Parathyroid adenoma (tissue), 2 donors: Measurements from ENCODE around the gene TWF1.

ENCODE experiments used
- H2AFZ ChIP-seq: fragments of 300-600 bp; sonication (generic); one replicate; pipeline ENCODE4 v1.7.0; 2017; ENCODE audit warnings: antibody characterized with exemption, mild to moderate bottlenecking
- H3K27ac ChIP-seq: fragments of 300-600 bp; sonication (generic); one replicate; pipeline ENCODE4 v1.7.0; 2017
- H3K27me3 ChIP-seq: fragments of 300-600 bp; sonication (generic); one replicate; pipeline ENCODE4 v1.7.0; 2017; ENCODE audit warnings: low read length; ENCODE audit not compliant: control insufficient read depth, insufficient read depth
- H3K36me3 ChIP-seq: fragments of 300-600 bp; sonication (generic); one replicate; pipeline ENCODE4 v1.7.0; 2017; ENCODE audit warnings: low read length; ENCODE audit not compliant: control insufficient read depth, insufficient read depth
- H3K4me1 ChIP-seq: fragments of 300-600 bp; sonication (generic); one replicate; pipeline ENCODE4 v1.7.0; 2017; ENCODE audit warnings: control low read depth
- H3K4me2 ChIP-seq: fragments of 300-600 bp; sonication (generic); one replicate; pipeline ENCODE4 v1.7.0; 2017; ENCODE audit warnings: low read length
- H3K4me3 ChIP-seq: fragments of 300-600 bp; sonication (generic); one replicate; pipeline ENCODE4 v1.7.0; 2017; ENCODE audit warnings: low read depth, low read length
- H3K79me2 ChIP-seq: fragments of 300-600 bp; sonication (generic); one replicate; pipeline ENCODE4 v1.7.0; 2017; ENCODE audit warnings: control low read depth
- H3K9ac ChIP-seq: fragments of 300-600 bp; sonication (generic); one replicate; pipeline ENCODE4 v1.7.0; 2017; ENCODE audit warnings: mild to moderate bottlenecking
- H3K9me3 ChIP-seq: fragments of 300-600 bp; sonication (generic); one replicate; pipeline ENCODE4 v1.7.0; 2017; ENCODE audit warnings: low read length; ENCODE audit not compliant: control insufficient read depth
- TF ChIP-seq, protein P1 (sequence below): fragments of 300-600 bp; sonication (generic); IDR thresholded peaks from one replicate; pipeline ENCODE4 v1.7.0; 2017; ENCODE audit warnings: antibody characterized with exemption, mild to moderate bottlenecking
- donor health status: primary hyperparathyroidism.

The TWF1 gene

DNA sequence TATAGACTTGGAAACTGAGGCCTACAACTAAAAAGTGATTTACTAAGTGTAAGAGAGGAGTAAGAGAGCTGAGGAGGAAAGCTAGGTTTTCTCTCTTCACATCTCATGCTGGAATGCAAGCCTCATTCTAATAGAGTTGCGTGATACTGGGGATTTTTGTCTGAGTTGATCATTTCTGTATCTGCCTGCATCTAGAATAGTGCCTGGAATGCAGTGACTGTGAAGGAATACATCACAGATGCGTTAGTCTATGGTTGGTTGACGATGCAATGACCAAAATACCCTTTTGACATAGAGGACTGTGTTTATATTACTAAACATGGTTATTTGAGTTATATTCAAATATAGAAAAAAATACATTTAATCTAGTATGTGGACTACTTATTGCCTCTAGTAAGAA is 20.6 kb upstream of the TWF1 start:
- no peak overlapping the region for H3K4me2 ChIP-seq
- TF ChIP-seq, protein P1, sequence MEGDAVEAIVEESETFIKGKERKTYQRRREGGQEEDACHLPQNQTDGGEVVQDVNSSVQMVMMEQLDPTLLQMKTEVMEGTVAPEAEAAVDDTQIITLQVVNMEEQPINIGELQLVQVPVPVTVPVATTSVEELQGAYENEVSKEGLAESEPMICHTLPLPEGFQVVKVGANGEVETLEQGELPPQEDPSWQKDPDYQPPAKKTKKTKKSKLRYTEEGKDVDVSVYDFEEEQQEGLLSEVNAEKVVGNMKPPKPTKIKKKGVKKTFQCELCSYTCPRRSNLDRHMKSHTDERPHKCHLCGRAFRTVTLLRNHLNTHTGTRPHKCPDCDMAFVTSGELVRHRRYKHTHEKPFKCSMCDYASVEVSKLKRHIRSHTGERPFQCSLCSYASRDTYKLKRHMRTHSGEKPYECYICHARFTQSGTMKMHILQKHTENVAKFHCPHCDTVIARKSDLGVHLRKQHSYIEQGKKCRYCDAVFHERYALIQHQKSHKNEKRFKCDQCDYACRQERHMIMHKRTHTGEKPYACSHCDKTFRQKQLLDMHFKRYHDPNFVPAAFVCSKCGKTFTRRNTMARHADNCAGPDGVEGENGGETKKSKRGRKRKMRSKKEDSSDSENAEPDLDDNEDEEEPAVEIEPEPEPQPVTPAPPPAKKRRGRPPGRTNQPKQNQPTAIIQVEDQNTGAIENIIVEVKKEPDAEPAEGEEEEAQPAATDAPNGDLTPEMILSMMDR: no peak
- peak overlapping the region; percentile 16 for H2AFZ ChIP-seq
- no peaks in the 10 kb centered on the region for H3K4me1 ChIP-seq
- H3K9ac ChIP-seq: no peak overlapping the region
- H3K4me3 ChIP-seq: no peak overlapping the region
- no peaks in the 10 kb centered on the region for H3K79me2 ChIP-seq
- H3K27me3 ChIP-seq: no peaks in the 10 kb centered on the region
- no peak overlapping the region for H3K27ac ChIP-seq
- H3K9me3 ChIP-seq: no peaks in the 10 kb centered on the region
- no peaks in the 10 kb centered on the region for H3K36me3 ChIP-seq

DNA sequence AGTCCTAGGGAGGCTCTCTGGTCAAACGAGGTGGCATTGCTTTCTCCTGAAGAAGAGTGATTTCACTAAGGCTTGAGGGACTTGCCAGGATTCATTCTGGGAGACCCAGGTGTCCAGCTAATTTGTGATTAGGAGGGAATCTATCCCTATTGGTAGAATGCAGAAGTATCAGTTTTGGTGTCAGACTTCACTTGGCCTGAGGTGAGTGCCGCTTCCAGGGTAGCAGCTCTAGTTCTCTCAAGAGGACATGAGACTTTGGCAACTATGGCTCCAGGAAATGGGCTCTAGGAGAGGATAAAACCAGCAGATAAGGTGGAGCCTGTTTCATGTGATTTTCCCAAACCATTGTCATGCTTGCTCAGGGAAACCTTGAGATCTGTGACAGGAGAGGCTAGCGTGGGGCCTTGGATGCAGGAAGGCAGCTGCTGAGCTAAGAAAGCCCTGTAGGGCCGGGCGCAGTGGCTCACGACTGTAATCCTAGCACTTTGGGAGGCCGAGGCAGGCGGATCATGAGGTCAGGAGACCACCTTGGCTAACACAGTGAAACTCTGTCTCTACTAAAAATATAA is 18.2 kb upstream of the TWF1 start:
- Histone ChIP-seq H3K27me3 (no peaks in the 10 kb centered on the region), H3K4me3 (no peak overlapping the region), H2AFZ (no peak overlapping the region), H3K36me3 (no peaks in the 10 kb centered on the region), H3K9ac (no peak overlapping the region), H3K4me1 (no peaks in the 10 kb centered on the region), H3K4me2 (no peak overlapping the region), H3K27ac (no peak overlapping the region), H3K9me3 (no peaks in the 10 kb centered on the region), H3K79me2 (no peaks in the 10 kb centered on the region)
- TF ChIP-seq, protein P1: no peak

DNA sequence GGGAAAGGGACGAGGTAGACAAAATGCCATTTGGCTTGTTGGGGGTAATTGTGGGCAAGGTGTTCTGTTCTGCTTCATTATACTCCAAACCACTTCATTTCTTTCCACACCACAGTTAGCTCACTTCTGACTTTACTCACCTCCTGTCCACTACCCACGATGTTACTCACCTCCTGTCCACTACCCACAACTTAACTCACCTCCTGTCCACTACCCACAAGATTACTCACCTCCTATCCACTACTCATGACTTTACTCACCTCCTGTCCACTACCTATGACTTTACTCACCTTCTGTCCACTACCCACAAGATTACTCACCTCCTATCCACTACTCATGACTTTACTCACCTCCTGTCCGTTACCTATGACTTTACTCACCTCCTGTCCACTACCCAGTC is 10.1 kb upstream of the TWF1 start:
- H2AFZ ChIP-seq: peak overlapping the region; percentile 28
- H3K9ac ChIP-seq: no peak overlapping the region
- no peak overlapping the region for H3K4me3 ChIP-seq
- no peaks in the 10 kb centered on the region for H3K36me3 ChIP-seq
- no peaks in the 10 kb centered on the region for H3K79me2 ChIP-seq
- no peak overlapping the region for H3K4me2 ChIP-seq
- TF ChIP-seq, protein P1: no peak
- peaks cover 6% of the 10 kb centered on the region for H3K4me1 ChIP-seq
- no peaks in the 10 kb centered on the region for H3K9me3 ChIP-seq
- no peaks in the 10 kb centered on the region for H3K27me3 ChIP-seq
- no peak overlapping the region for H3K27ac ChIP-seq

DNA sequence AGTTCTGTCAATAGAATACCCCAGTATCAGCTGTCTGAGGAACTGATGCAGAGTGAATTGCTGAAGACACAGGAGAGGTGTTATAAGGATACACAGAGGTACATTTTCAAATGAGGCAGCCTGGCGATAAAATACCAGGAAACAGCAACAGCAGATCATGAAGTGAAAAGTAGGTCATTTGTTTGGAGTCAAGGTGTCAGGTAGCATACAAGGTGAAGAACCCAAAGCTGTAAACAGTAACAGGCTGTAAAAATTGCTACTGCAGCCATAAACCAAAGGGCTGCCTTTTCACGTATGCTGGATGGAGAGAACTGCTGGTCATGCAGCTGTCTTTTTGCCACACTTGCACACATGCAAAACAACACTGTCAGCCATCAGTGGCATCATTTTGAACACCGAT is 9.3 kb upstream of the TWF1 start:
- H3K4me1 ChIP-seq: peaks cover 6% of the 10 kb centered on the region
- H3K9me3 ChIP-seq: no peaks in the 10 kb centered on the region
- no peak overlapping the region for H3K27ac ChIP-seq
- no peaks in the 10 kb centered on the region for H3K27me3 ChIP-seq
- peak overlapping the region; percentile 48 for H3K4me2 ChIP-seq
- no peak overlapping the region for H3K9ac ChIP-seq
- no peak overlapping the region for H3K4me3 ChIP-seq
- H3K36me3 ChIP-seq: no peaks in the 10 kb centered on the region
- TF ChIP-seq, protein P1: no peak
- no peaks in the 10 kb centered on the region for H3K79me2 ChIP-seq
- H2AFZ ChIP-seq: peak overlapping the region; percentile 28

DNA sequence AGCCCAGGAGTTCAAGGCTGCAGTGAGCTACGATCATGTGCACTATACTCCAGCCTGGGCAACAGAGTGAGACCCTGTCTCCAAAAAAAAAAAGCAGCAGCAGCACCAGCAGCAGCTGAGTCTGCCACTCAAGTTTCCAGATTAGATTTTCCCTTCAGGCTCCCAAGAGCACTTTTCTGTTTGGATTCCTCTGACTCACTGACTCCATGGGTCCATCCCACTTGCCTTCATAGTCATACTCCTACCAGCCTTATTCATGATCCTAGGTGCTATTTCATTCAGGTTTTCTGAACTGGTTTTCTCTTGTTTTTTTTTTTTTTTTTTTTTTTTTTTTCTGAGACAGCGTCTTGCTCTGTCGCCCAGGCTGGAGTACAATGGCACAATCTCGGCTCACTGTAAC is 6.8 kb upstream of the TWF1 start:
- Histone ChIP-seq H3K9me3 (no peaks in the 10 kb centered on the region), H3K27me3 (no peaks in the 10 kb centered on the region), H3K4me3 (no peak overlapping the region), H3K79me2 (no peaks in the 10 kb centered on the region), H3K27ac (no peak overlapping the region), H3K4me2 (no peak overlapping the region), H3K9ac (no peak overlapping the region), H3K36me3 (no peaks in the 10 kb centered on the region), H2AFZ (no peak overlapping the region), H3K4me1 (peaks cover 6% of the 10 kb centered on the region)
- TF ChIP-seq, protein P1: no peak
